ENCODE results near the gene FOXK2. TPM values are rescaled to one million over a fixed set of nuclear protein-coding genes. Genes with fewer than 3 reads are reported as not detected.

FOXK2 gene
- 47.6 to 49.5 TPM (median 49.4 TPM) in 3 replicates for total RNA-seq
- long read RNA-seq, full-length matches to known transcripts: 100 of 118 reads
- long read RNA-seq, partial matches to known transcripts: 7 of 118 reads
- long read RNA-seq, other reads (novel, unspliced or antisense): 11 of 118 reads

GRCh38 chr17:82518826-82519810, at the start of gene FOXK2:
Gene FOXK2, plus strand, starts transcription at chr17:82519732. Its CDS starts 157 bp downstream, at chr17:82519889.
- Mint-ChIP-seq H3K36me3 (ENCODE audit: low read depth) (no peaks in the 10 kb centered on the region), H3K4me3 (ENCODE audit: unreplicated experiment) (peak within 1 kb of the TSS; percentile 84), H3K27ac (ENCODE audit: unreplicated experiment) (peak within 1 kb of the TSS; percentile 94), H3K9me3 (ENCODE audit: low read depth) (peaks cover 3% of the 10 kb centered on the region), H3K27me3 (ENCODE audit: low read depth) (no peaks in the 10 kb centered on the region), H3K4me1 (ENCODE audit: low read depth) (peaks cover 27% of the 10 kb centered on the region)
- peak; percentile 98 for DNase-seq (ENCODE audit: low spot score)
- TF ChIP-seq, protein P1, sequence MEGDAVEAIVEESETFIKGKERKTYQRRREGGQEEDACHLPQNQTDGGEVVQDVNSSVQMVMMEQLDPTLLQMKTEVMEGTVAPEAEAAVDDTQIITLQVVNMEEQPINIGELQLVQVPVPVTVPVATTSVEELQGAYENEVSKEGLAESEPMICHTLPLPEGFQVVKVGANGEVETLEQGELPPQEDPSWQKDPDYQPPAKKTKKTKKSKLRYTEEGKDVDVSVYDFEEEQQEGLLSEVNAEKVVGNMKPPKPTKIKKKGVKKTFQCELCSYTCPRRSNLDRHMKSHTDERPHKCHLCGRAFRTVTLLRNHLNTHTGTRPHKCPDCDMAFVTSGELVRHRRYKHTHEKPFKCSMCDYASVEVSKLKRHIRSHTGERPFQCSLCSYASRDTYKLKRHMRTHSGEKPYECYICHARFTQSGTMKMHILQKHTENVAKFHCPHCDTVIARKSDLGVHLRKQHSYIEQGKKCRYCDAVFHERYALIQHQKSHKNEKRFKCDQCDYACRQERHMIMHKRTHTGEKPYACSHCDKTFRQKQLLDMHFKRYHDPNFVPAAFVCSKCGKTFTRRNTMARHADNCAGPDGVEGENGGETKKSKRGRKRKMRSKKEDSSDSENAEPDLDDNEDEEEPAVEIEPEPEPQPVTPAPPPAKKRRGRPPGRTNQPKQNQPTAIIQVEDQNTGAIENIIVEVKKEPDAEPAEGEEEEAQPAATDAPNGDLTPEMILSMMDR (IDR thresholded peaks at IDR 0.05): no peak

GRCh38 chr17:82470065-82470464, 49.5 kb upstream of the FOXK2 start:
- H3K9me3 Mint-ChIP-seq (ENCODE audit: low read depth): no peaks in the 10 kb centered on the region
- H3K4me3 Mint-ChIP-seq (ENCODE audit: unreplicated experiment): no peak overlapping the region
- TF ChIP-seq, protein P1 (IDR thresholded peaks at IDR 0.05): no peak
- H3K4me1 Mint-ChIP-seq (ENCODE audit: low read depth): no peaks in the 10 kb centered on the region
- H3K36me3 Mint-ChIP-seq (ENCODE audit: low read depth): peaks cover 35% of the 10 kb centered on the region
- no peak overlapping the region for H3K27ac Mint-ChIP-seq (ENCODE audit: unreplicated experiment)
- DNase-seq (ENCODE audit: low spot score): no peak
- no peaks in the 10 kb centered on the region for H3K27me3 Mint-ChIP-seq (ENCODE audit: low read depth)

GRCh38 chr17:82474223-82475010, 45.1 kb upstream of the FOXK2 start:
- Mint-ChIP-seq H3K4me1 (ENCODE audit: low read depth) (peaks cover 3% of the 10 kb centered on the region), H3K27ac (ENCODE audit: unreplicated experiment) (no peak overlapping the region), H3K4me3 (ENCODE audit: unreplicated experiment) (no peak overlapping the region), H3K27me3 (ENCODE audit: low read depth) (no peaks in the 10 kb centered on the region), H3K36me3 (ENCODE audit: low read depth) (peaks cover 25% of the 10 kb centered on the region), H3K9me3 (ENCODE audit: low read depth) (no peaks in the 10 kb centered on the region)
- TF ChIP-seq, protein P1 (IDR thresholded peaks at IDR 0.05): no peak
- DNase-seq (ENCODE audit: low spot score): no peak

- no peak overlapping the region for H3K27ac Mint-ChIP-seq (ENCODE audit: unreplicated experiment)
- no peaks in the 10 kb centered on the region for H3K9me3 Mint-ChIP-seq (ENCODE audit: low read depth)
- H3K4me1 Mint-ChIP-seq (ENCODE audit: low read depth): peaks cover 3% of the 10 kb centered on the region
- TF ChIP-seq, protein P1 (IDR thresholded peaks at IDR 0.05): no peak
- H3K4me3 Mint-ChIP-seq (ENCODE audit: unreplicated experiment): no peak overlapping the region
- peaks cover 22% of the 10 kb centered on the region for H3K36me3 Mint-ChIP-seq (ENCODE audit: low read depth)
- DNase-seq (ENCODE audit: low spot score): no peak
- no peaks in the 10 kb centered on the region for H3K27me3 Mint-ChIP-seq (ENCODE audit: low read depth)
Measured at GRCh38 chr17:82475458-82475857, 44.1 kb upstream of the FOXK2 start.

DNA sequence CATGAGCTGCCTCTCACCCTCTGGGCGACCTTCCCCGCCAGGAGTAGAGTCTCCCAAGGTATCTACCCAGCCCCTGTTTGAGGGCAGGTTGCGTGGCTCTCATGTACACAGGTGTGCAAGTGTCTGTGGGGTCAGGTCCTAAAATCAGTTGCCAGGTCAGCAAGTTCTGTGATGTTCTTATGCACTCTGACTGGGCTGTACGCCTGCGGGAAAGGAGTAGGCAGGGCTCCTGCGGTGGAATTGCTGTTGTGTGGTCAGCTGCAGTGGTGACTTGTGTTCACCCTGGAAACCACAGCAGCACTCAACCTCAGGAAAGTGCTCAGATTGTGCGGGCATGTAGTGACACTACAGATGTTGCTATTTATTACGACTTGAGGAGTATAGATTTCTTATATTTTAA, 41.6 kb upstream of the FOXK2 start:
- Mint-ChIP-seq H3K36me3 (ENCODE audit: low read depth) (peaks cover 19% of the 10 kb centered on the region), H3K27ac (ENCODE audit: unreplicated experiment) (no peak overlapping the region), H3K9me3 (ENCODE audit: low read depth) (no peaks in the 10 kb centered on the region), H3K4me3 (ENCODE audit: unreplicated experiment) (no peak overlapping the region), H3K4me1 (ENCODE audit: low read depth) (peaks cover 3% of the 10 kb centered on the region), H3K27me3 (ENCODE audit: low read depth) (no peaks in the 10 kb centered on the region)
- no peak for DNase-seq (ENCODE audit: low spot score)
- TF ChIP-seq, protein P1 (IDR thresholded peaks at IDR 0.05): no peak
